RWPE1 (cell line): ENCODE results near the gene OMD.

Source experiments
- CTCF ChIA-PET: fragments of 350-600 bp; sonication (Branson Sonifier 250); formaldehyde crosslinking; extraction: SDS; loops from one replicate; lab custom pipeline; 2021; lab: Yijun Ruan, JAX
- POLR2A ChIA-PET: fragments of 400-600 bp; formaldehyde crosslinking; extraction: SDS; loops from one replicate; lab custom pipeline; 2020; ENCODE audit warnings: antibody characterized with exemption; ENCODE audit not compliant: low non-redundant PET; lab: Yijun Ruan, JAX
- DNase-seq: peaks from one replicate; pipeline ENCODE4 v3.0.0; 2012; ENCODE audit warnings: low spot score
- H3K27ac ChIP-seq: fragments of 450-650 bp; 2 replicates; pipeline ENCODE4 v1.5.1; 2017
- CTCF ChIP-seq: fragments of 450-650 bp; conservative IDR thresholded peaks from 2 replicates; pipeline ENCODE4 v1.5.1; 2017; ENCODE audit warnings: low read depth, mild to moderate bottlenecking

The OMD gene

DNA sequence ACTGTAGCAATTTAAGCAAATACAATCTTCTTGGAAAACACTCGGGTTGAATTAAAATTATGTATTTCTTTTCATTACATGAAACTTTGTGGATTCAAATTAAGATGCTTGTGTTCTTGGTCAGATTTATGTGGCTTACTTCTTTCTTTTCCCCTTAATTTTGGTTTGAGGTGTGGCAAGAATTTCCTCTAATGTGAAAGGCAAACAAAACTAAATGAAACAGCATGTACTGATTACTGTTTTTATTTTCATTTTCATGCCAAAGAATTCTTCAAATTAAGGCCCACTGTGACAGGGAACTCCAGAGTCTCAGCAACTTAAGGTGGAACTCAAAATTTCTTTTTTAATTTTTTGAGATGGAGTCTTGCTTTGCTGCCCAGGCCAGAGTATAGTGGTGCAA lies at the start of gene OMD:
Gene OMD, minus strand, starts transcription at position 132 of the 400 bp plus-strand sequence. CDS start 6,913 bp downstream, outside the sequence.
- ChIA-PET CTCF (interaction anchor here (0.7 kb wide), 1 partner anchor 19 kb away, joined by 4 read pairs; no protein-coding TSS in a partner anchor), POLR2A (no interaction called here)
- DNase-seq, result no peak
- H3K27ac ChIP-seq, result no peak within 1 kb of the TSS
- no peak for TF ChIP-seq CTCF

- H3K27ac ChIP-seq, result no peak overlapping the region
- DNase-seq, result peak; percentile 32
- TF ChIP-seq CTCF, result no peak
- CTCF ChIA-PET, result no interaction called here
- POLR2A ChIA-PET, result interaction anchor here (0.6 kb wide), 1 partner anchor 14 kb away, joined by 8 read pairs; the partner anchor contains the start of gene ASPN
These were observed 43.9 kb upstream of the OMD start for GRCh38 chr9:92468206-92468605.

GRCh38 chr9:92467511-92467910 lies 43.2 kb upstream of the OMD start:
- TF ChIP-seq CTCF, result no peak
- no peak for DNase-seq
- CTCF ChIA-PET, result no interaction called here
- POLR2A ChIA-PET, result no interaction called here
- H3K27ac ChIP-seq, result no peak overlapping the region

DNA sequence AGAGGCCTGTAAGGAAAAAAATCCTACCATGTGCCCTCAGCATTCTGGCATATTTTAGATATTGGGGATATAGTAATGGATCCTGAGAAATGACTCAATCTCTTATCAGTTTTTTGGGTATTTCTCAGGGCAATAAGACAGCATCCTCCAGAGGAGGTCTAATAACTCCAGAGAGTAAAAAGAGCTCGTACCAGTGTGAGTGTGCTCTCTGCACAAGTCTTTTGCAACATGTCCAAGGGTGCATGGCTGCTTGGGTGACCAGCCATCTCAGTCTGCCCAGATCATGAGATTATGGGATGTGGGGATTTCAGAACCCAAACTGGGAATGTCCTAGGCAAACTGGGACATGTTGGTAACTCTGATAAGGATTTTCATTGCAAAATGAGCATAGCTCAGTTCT lies 42.8 kb upstream of the OMD start:
- CTCF ChIA-PET, result no interaction called here
- no peak for TF ChIP-seq CTCF
- no peak for DNase-seq
- no peak overlapping the region for H3K27ac ChIP-seq
- POLR2A ChIA-PET, result no interaction called here

DNA sequence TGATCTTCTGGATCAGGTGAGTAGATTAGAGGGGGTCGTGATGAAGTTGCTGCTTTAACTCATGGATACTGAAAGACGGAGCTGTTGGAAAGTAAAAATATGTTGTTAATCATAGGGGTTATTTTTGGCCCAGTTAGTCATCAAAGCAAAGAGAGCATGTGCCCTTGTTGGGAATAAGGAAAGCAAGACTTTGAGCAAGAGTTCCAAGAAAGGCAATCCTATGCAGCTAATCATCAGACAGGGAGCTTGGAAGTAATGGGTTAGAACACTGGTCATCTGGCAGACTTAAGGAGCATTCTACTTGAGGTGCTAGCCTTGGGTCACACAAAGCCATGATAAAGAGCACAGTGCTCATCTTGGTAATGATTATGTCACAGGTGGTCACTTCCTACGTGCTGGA lies 39.7 kb upstream of the OMD start:
- peak; percentile 65 for DNase-seq
- H3K27ac ChIP-seq, result no peak overlapping the region
- ChIA-PET CTCF (interaction anchor here (0.7 kb wide), 1 partner anchor 10 kb away, joined by 4 read pairs; no protein-coding TSS in a partner anchor), POLR2A (no interaction called here)
- TF ChIP-seq CTCF, result no peak

DNA sequence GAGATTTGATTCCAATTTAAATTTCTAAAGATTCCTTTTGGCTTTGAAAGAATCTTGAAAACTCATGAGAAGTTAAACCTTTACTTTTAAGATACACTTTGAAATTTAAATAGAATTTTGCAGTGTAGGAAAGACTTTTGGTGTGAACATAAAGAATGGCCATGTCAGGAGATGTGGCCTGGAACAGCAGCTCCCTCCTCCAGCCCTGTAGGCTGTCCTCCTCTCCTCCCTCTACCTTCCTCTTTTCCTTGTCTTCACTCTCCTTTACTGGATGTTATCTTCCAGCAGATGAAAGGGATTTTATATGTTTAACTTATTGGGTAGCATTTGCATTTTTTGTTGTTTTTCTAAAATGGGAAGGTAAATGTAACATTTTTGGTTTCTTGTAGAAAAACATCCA lies 39.1 kb upstream of the OMD start:
- no peak for TF ChIP-seq CTCF
- no peak for DNase-seq
- ChIA-PET POLR2A (no interaction called here), CTCF (interaction anchor here (0.6 to 0.7 kb wide), 2 partner anchors 9 to 350 kb away, joined by 3 to 4 read pairs; no protein-coding TSS in a partner anchor)
- no peak overlapping the region for H3K27ac ChIP-seq
